CD4-positive, alpha-beta T cell treated with Interleukin-17A for 1 hour (primary cell): ENCODE data around the gene ATF1.
"Not testable (repeated sequence)": the region's sequence is repeated elsewhere in the genome, so short reads cannot be mapped to it uniquely, and the experiment has no call there.

Experiments
- DNase-seq: peaks from one replicate; pipeline ENCODE4 v3.0.0-alpha.2; 2020

The ATF1 gene

GRCh38 chr12:50806176-50806575 is 42.3 kb downstream of the ATF1 start:
- DNase-seq, result no peak

- DNase-seq, result not testable (repeated sequence)
These were observed 45.2 kb downstream of the ATF1 start for GRCh38 chr12:50809131-50809530.

GRCh38 chr12:50814921-50815320 is 51.0 kb downstream of the ATF1 start:
- not testable (repeated sequence) for DNase-seq

GRCh38 chr12:50820177-50820576 is 56.3 kb downstream of the ATF1 start:
- DNase-seq, result no peak

- no peak for DNase-seq
These were observed 58.2 kb downstream of the ATF1 start for GRCh38 chr12:50822082-50822481.

GRCh38 chr12:50823724-50824123 is 59.8 kb downstream of the ATF1 start:
- not testable (repeated sequence) for DNase-seq

- no peak for DNase-seq
These were observed 61.0 kb downstream of the ATF1 start for GRCh38 chr12:50824914-50825313.

GRCh38 chr12:50825372-50825838 is 61.5 kb downstream of the ATF1 start:
- DNase-seq, result peak; percentile 73

- DNase-seq, result no peak
These were observed 64.2 kb downstream of the ATF1 start for GRCh38 chr12:50828121-50828520.

- no peak for DNase-seq
These were observed 65.0 kb downstream of the ATF1 start for GRCh38 chr12:50828886-50829285.

GRCh38 chr12:50833801-50834200 is 69.9 kb downstream of the ATF1 start:
- not testable (repeated sequence) for DNase-seq

GRCh38 chr12:50839042-50839441 is 75.1 kb downstream of the ATF1 start:
- no peak for DNase-seq

- no peak for DNase-seq
These were observed 77.0 kb downstream of the ATF1 start for GRCh38 chr12:50840809-50841487.

GRCh38 chr12:50841716-50842531 is 78.0 kb downstream of the ATF1 start:
- no peak for DNase-seq

GRCh38 chr12:50842637-50843493 is 79.0 kb downstream of the ATF1 start, which contains the start of gene TMPRSS12:
TMPRSS12 (plus strand) TSS chr12:50842926; CDS start chr12:50842965, 39 bp downstream.
- DNase-seq, result no peak

- DNase-seq, result no peak
These were observed 81.2 kb downstream of the ATF1 start for GRCh38 chr12:50845021-50845647.

GRCh38 chr12:50848963-50849362 is 85.1 kb downstream of the ATF1 start:
- no peak for DNase-seq

GRCh38 chr12:50855218-50855617 is 91.3 kb downstream of the ATF1 start:
- DNase-seq, result not testable (repeated sequence)

- DNase-seq, result not testable (repeated sequence)
These were observed 91.8 kb downstream of the ATF1 start for GRCh38 chr12:50855679-50856078.

GRCh38 chr12:50859621-50860310 is 95.9 kb downstream of the ATF1 start:
- DNase-seq, result no peak

- no peak for DNase-seq
These were observed 98.4 kb downstream of the ATF1 start for GRCh38 chr12:50862316-50862715.

- DNase-seq, result no peak
These were observed 101.4 kb downstream of the ATF1 start for GRCh38 chr12:50865266-50865665.
